T-helper 2 cell treated with Interferon-gamma antibody and Interleukin-4, amounts not matched to agents 5 μg/mL and 100 μg/mL, for 36 hours (primary cell): ENCODE results near the gene PCNX2.

Experiments used
- DNase-seq: peaks from one replicate; pipeline ENCODE4 v3.0.0; 2021; ENCODE audit warnings: low spot score
- H3K27ac Mint-ChIP-seq: one replicate; pipeline ENCODE4 v1.8.0; 2021; ENCODE audit warnings: mild to moderate bottlenecking, mixed read lengths
- H3K27me3 Mint-ChIP-seq: one replicate; pipeline ENCODE4 v1.8.0; 2021; ENCODE audit warnings: low read depth, mixed read lengths
- H3K36me3 Mint-ChIP-seq: one replicate; pipeline ENCODE4 v1.8.0; 2021; ENCODE audit warnings: low read depth, mixed read lengths
- H3K4me1 Mint-ChIP-seq: one replicate; pipeline ENCODE4 v1.8.0; 2021; ENCODE audit warnings: low read depth, mixed read lengths
- H3K4me3 Mint-ChIP-seq: one replicate; pipeline ENCODE4 v1.8.0; 2022; ENCODE audit warnings: mild to moderate bottlenecking, moderate library complexity, mixed read lengths
- H3K9me3 Mint-ChIP-seq: one replicate; pipeline ENCODE4 v1.8.0; 2021; ENCODE audit warnings: mixed read lengths

The PCNX2 gene

DNA sequence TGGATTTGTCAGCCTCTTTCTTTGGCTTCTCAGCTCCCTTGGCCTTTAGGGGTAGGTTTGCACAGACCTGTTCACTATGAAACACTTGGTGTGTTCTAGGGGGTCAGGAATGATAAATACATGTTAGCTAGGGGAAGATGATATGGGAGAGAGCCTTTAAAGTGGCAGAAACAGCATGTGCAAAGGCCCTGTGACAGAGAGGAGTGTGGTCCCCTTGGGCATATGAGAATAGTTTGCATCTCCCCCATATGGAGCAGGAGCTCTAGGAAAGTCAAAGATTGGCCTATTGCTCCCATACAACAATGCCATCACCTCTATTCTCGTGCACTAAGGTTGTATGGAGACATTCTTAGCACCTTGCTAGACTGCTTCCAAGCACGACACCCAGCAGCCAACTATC is 355.8 kb downstream of the PCNX2 start:
- Mint-ChIP-seq H3K4me3 (no peak overlapping the region), H3K9me3 (no peaks in the 10 kb centered on the region), H3K27ac (no peak overlapping the region)

GRCh38 chr1:232938926-232939325 is 356.6 kb downstream of the PCNX2 start:
- no peak overlapping the region for H3K4me3 Mint-ChIP-seq
- no peak for DNase-seq
- H3K36me3 Mint-ChIP-seq = peaks cover 2% of the 10 kb centered on the region
- H3K27ac Mint-ChIP-seq = no peak overlapping the region
- peaks cover 19% of the 10 kb centered on the region for H3K4me1 Mint-ChIP-seq
- no peaks in the 10 kb centered on the region for H3K27me3 Mint-ChIP-seq
- H3K9me3 Mint-ChIP-seq = no peaks in the 10 kb centered on the region

More for the DNA sequence above, 355.8 kb downstream of the PCNX2 start:
- DNase-seq = no peak
- H3K27me3 Mint-ChIP-seq = no peaks in the 10 kb centered on the region
- peaks cover 2% of the 10 kb centered on the region for H3K36me3 Mint-ChIP-seq
- H3K4me1 Mint-ChIP-seq = peaks cover 24% of the 10 kb centered on the region

DNA sequence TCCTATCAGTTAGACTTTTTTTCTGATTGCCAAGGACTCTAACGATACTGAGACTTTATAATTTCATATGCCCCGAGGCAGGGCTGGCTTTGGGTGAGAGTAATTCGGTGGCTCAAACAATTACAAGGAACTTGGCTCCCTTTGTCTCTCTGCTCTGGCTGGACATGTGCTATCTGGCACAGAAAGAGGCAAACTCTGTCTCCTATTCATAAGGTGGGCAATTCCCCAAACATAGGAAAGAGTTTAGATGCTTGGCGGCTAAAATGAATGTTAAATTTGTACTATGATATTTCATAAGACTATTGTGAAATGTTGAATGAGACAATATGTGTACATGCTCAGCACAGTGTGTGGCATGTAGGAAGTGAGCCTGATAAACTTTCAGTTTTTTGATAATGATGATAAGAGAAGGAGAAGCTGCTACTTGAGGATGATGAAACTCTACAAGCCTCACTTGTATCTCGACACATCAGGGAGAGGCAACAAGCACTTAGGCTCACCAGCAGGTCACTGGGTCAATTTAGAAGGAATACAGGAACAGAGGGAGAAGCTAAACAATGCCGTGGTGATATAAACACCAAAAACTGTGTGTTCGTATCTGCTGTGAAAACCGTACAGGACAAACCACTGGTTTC is 357.7 kb downstream of the PCNX2 start:
- Mint-ChIP-seq H3K4me1 (peaks cover 14% of the 10 kb centered on the region), H3K27me3 (no peaks in the 10 kb centered on the region), H3K36me3 (peaks cover 2% of the 10 kb centered on the region), H3K4me3 (peak overlapping the region; percentile 15), H3K9me3 (no peaks in the 10 kb centered on the region), H3K27ac (peak overlapping the region; percentile 74)
- DNase-seq = no peak

DNA sequence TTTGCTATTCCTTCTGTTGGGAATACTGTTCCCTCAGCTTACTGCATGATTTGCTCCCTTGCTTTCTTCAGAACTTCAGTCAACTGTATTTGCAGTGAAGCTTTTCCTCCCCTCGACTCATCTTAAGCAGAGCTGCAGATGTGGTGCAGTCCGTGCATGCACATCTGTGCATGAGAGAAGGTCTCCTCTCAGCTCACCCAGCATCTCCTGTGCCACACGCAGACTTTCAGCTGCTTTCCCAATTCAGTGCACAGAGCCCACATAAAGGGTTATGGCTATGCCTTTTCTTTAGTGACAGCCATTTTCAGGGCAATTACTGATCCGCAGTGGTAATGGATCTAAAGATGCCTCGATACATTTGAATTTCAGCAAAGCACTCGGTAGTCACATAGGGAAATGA is 358.6 kb downstream of the PCNX2 start:
- H3K27ac Mint-ChIP-seq = no peak overlapping the region
- no peaks in the 10 kb centered on the region for H3K9me3 Mint-ChIP-seq
- H3K4me3 Mint-ChIP-seq = no peak overlapping the region
- H3K4me1 Mint-ChIP-seq = peaks cover 14% of the 10 kb centered on the region
- H3K36me3 Mint-ChIP-seq = peaks cover 2% of the 10 kb centered on the region
- H3K27me3 Mint-ChIP-seq = no peaks in the 10 kb centered on the region
- no peak for DNase-seq
